Hepatocyte (in vitro differentiated cells): ENCODE measurements around the gene SLC26A11. TPM values are rescaled to one million over a fixed set of nuclear protein-coding genes. Genes with fewer than 3 reads are reported as not detected.

Source experiments
- DNase-seq: peaks from one replicate; pipeline ENCODE4 v3.0.0-alpha.2; 2016; ENCODE audit warnings: low spot score
- H2AFZ ChIP-seq: fragments of 200-600 bp; sonication (generic); 2 replicates; pipeline ENCODE4 v1.6.0; 2016; ENCODE audit warnings: antibody characterized with exemption, mild to moderate bottlenecking
- H3K27ac ChIP-seq: fragments of 200-600 bp; sonication (generic); 2 replicates; pipeline ENCODE4 v1.5.1; 2016; ENCODE audit warnings: mild to moderate bottlenecking
- H3K27me3 ChIP-seq: fragments of 200-600 bp; sonication (generic); 2 replicates; pipeline ENCODE4 v1.6.1; 2016
- H3K36me3 ChIP-seq: fragments of 200-600 bp; sonication (generic); replicated peaks from 2 replicates; pipeline ENCODE4 v1.5.1; 2016; ENCODE audit warnings: low read depth; ENCODE audit not compliant: insufficient read depth
- H3K4me1 ChIP-seq: fragments of 200-600 bp; sonication (generic); 2 replicates; pipeline ENCODE4 v1.5.1; 2016; ENCODE audit warnings: mild to moderate bottlenecking, moderate library complexity; ENCODE audit not compliant: insufficient read depth
- H3K4me2 ChIP-seq: fragments of 200-600 bp; sonication (generic); 2 replicates; pipeline ENCODE4 v1.6.0; 2016
- H3K4me3 ChIP-seq: fragments of 200-600 bp; sonication (generic); 2 replicates; pipeline ENCODE4 v1.5.1; 2016; ENCODE audit warnings: mild to moderate bottlenecking
- H3K79me2 ChIP-seq: fragments of 200-600 bp; sonication (generic); 2 replicates; pipeline ENCODE4 v1.6.0; 2017; ENCODE audit warnings: mild to moderate bottlenecking
- H3K9me2 ChIP-seq: fragments of 200-600 bp; sonication (generic); replicated peaks from 2 replicates; pipeline ENCODE4 v1.6.0; 2017; ENCODE audit warnings: mild to moderate bottlenecking; ENCODE audit not compliant: insufficient read depth
- H3K9me3 ChIP-seq: fragments of 200-600 bp; sonication (generic); 2 replicates; pipeline ENCODE4 v1.5.1; 2016; ENCODE audit warnings: low read depth, mild to moderate bottlenecking
- H4K20me1 ChIP-seq: fragments of 200-600 bp; sonication (generic); 2 replicates; pipeline ENCODE4 v1.6.0; 2016; ENCODE audit warnings: mild to moderate bottlenecking; ENCODE audit not compliant: insufficient read depth, poor library complexity, severe bottlenecking
- CTCF ChIP-seq: fragments of 200-600 bp; sonication (generic); IDR thresholded peaks from 2 replicates; pipeline ENCODE4 v1.5.1; 2016; ENCODE audit warnings: antibody characterized with exemption, mild to moderate bottlenecking; ENCODE audit not compliant: poor library complexity
- EZH2 ChIP-seq: fragments of 200-600 bp; sonication (generic); IDR thresholded peaks from 2 replicates; pipeline ENCODE4 v1.6.1; 2016; ENCODE audit warnings: antibody characterized with exemption, mild to moderate bottlenecking, borderline replicate concordance
- EZH2phosphoT487 ChIP-seq: fragments of 200-600 bp; sonication (generic); IDR thresholded peaks from one replicate; pipeline ENCODE4 v1.6.1; 2018; ENCODE audit warnings: antibody characterized with exemption, mild to moderate bottlenecking, low read depth, moderate library complexity; ENCODE audit not compliant: unreplicated experiment, severe bottlenecking
- whole genome bisulfite sequencing: methylation state at CpG from one replicate; pipeline ENCODE4 v1.1.6; 2016; ENCODE audit warnings: low lambda C conversion rate; ENCODE audit errors: missing lambda C conversion rate; 5-methylcytosine and 5-hydroxymethylcytosine counted together
- polyA plus RNA-seq: library from polyadenylated mRNA; unstranded; fragments of >200 nt; fragmentation: Nextera tagmentation; extraction: Ambion mirVana; gene quantifications from 2 replicates; pipeline ENCODE4 v1.2.1, GENCODE V29; 2016
- total RNA-seq: library from RNA; depleted of rRNA; stranded (reverse); fragments of >200 nt; gene quantifications from 2 replicates; pipeline ENCODE4 v1.2.3, GENCODE V29; 2014

Gene SLC26A11
- total and polyA plus RNA-seq, 2 experiments from 2014 or later, result 17.5 to 24.9 TPM

DNA sequence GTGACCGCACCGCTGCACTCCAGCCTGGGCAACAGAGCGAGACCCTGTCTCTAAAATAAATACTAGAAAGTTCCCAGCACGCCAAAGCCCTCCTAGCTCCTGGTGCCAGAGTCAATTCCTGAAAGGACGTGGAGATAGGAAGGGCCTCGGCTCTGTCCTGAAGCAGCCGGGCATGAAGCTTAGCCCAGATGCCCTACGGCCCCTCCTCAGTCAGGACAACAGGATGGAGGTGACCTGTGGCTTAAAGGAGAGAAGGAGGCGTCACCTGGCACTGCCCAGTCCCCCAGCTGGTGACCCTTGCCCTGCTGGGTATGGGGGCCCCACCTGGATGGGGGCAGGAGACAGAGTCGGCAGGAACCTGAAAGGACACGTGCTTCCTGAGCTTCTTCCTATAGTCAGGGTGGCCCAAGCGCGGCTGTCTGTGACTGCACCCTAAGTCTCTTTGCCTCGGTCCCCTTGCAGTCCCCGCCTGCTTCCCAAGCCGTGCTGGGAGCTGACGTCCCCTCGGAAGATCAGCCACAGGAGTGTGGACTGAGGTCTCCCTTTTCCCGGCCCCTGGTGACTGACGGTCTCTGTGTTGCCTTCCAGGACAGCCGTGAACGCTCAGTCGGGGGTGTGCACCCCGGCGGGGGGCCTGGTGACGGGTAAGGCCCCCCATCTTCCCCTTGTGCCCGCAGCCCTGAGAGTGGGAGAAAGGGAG is 25.5 kb downstream of the SLC26A11 start:
- Histone ChIP-seq H3K4me2 (no peak overlapping the region), H3K27me3 (no peaks in the 10 kb centered on the region), H3K4me1 (no peaks in the 10 kb centered on the region), H3K79me2 (no peaks in the 10 kb centered on the region), H3K9me3 (no peaks in the 10 kb centered on the region), H3K36me3 (no peaks in the 10 kb centered on the region), H2AFZ (no peak overlapping the region), H3K27ac (no peak overlapping the region), H3K4me3 (no peak overlapping the region), H3K9me2 (no peaks in the 10 kb centered on the region), H4K20me1 (no peaks in the 10 kb centered on the region)
- WGBS, result 99% methylated on average over 25 of the region's 27 CpGs
- TF ChIP-seq EZH2 (no peak), CTCF (no peak), EZH2phosphoT487 (no peak)
- DNase-seq, result no peak

DNA sequence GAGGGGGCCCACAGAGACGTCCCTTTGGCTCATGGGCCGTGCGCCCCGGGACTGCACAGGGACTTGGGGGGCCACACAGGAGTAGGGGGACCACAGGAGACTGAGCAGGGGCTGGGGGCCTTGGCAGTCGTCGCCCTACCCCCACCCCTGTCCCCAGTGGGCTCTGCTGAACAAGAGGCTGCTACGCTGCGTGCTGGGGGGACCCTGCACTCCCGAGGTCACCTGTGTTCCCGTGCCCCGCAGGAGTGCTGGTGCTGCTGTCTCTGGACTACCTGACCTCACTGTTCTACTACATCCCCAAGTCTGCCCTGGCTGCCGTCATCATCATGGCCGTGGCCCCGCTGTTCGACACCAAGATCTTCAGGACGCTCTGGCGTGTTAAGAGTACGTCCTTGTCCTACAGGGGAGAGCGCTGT is 26.0 kb downstream of the SLC26A11 start:
- H3K27ac ChIP-seq, result no peak overlapping the region
- H3K4me2 ChIP-seq, result no peak overlapping the region
- no peaks in the 10 kb centered on the region for H3K4me1 ChIP-seq
- H3K9me3 ChIP-seq, result no peaks in the 10 kb centered on the region
- no peaks in the 10 kb centered on the region for H3K36me3 ChIP-seq
- no peak overlapping the region for H2AFZ ChIP-seq
- no peaks in the 10 kb centered on the region for H4K20me1 ChIP-seq
- TF ChIP-seq EZH2phosphoT487, result no peak
- no peak for TF ChIP-seq EZH2
- TF ChIP-seq CTCF, result no peak
- WGBS, result 99% methylated on average over 18 of the region's 19 CpGs
- H3K4me3 ChIP-seq, result no peak overlapping the region
- H3K79me2 ChIP-seq, result no peaks in the 10 kb centered on the region
- H3K9me2 ChIP-seq, result no peaks in the 10 kb centered on the region
- DNase-seq, result no peak
- H3K27me3 ChIP-seq, result no peaks in the 10 kb centered on the region

- H4K20me1 ChIP-seq, result no peaks in the 10 kb centered on the region
- DNase-seq, result no peak
- H3K27ac ChIP-seq, result no peak overlapping the region
- no peak overlapping the region for H2AFZ ChIP-seq
- no peaks in the 10 kb centered on the region for H3K27me3 ChIP-seq
- H3K79me2 ChIP-seq, result no peaks in the 10 kb centered on the region
- H3K4me2 ChIP-seq, result no peak overlapping the region
- 95% methylated on average over 8 of the region's 8 CpGs for WGBS
- no peak overlapping the region for H3K4me3 ChIP-seq
- no peak for TF ChIP-seq EZH2
- no peak for TF ChIP-seq EZH2phosphoT487
- no peaks in the 10 kb centered on the region for H3K4me1 ChIP-seq
- H3K9me2 ChIP-seq, result no peaks in the 10 kb centered on the region
- no peaks in the 10 kb centered on the region for H3K9me3 ChIP-seq
- H3K36me3 ChIP-seq, result no peaks in the 10 kb centered on the region
These were observed 26.5 kb downstream of the SLC26A11 start for GRCh38 chr17:80246726-80247125.

DNA sequence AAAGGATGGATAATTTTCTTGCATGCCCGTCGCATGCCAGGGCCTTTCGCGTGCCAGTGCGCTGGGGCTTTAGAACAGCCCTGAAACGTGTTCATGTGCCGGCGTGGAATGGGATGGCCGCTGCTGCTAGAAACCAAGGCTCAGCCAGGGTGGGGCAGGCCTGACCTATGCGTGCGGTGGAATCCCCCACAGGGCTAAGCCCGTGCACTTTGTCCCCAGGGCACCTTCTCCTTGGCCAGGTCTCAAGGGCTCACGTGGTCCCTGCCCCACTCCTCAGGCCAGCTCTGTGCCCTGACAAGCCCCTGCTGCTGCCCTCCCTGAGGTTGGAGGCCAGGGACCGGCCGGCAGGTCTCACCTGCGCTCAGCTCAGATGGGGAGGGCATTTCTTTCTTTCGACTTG is 27.3 kb downstream of the SLC26A11 start:
- H3K27me3 ChIP-seq, result no peaks in the 10 kb centered on the region
- H3K27ac ChIP-seq, result no peak overlapping the region
- no peaks in the 10 kb centered on the region for H3K36me3 ChIP-seq
- no peaks in the 10 kb centered on the region for H3K79me2 ChIP-seq
- no peaks in the 10 kb centered on the region for H3K9me2 ChIP-seq
- 93% methylated on average over 17 of the region's 17 CpGs for WGBS
- TF ChIP-seq CTCF, result no peak
- no peak for TF ChIP-seq EZH2phosphoT487
- TF ChIP-seq EZH2, result no peak
- H3K9me3 ChIP-seq, result no peaks in the 10 kb centered on the region
- no peak overlapping the region for H3K4me3 ChIP-seq
- no peaks in the 10 kb centered on the region for H4K20me1 ChIP-seq
- H2AFZ ChIP-seq, result no peak overlapping the region
- no peak for DNase-seq
- no peak overlapping the region for H3K4me2 ChIP-seq
- no peaks in the 10 kb centered on the region for H3K4me1 ChIP-seq
